Small intestine (tissue), 7 donors: ENCODE measurements around the gene MRPS25. TPM values are rescaled to one million over a fixed set of nuclear protein-coding genes. Genes with fewer than 3 reads are reported as not detected.

Experiments used
- DNase-seq, 2 donors: peaks; one replicate each; pipeline versions ENCODE4 v3.0.0 to v3.0.0-alpha.2; 2013
- FAIRE-seq: peaks from 2 replicates; lab custom pipeline; 2012; peaks lifted over from hg19 to GRCh38; lab: Jason Lieb, UNC
- H3K27ac ChIP-seq, 3 donors: one replicate each; pipeline ENCODE4 v1.5.1; 2013; ENCODE audit warnings: low read length in 2 of 3, mild to moderate bottlenecking in 2 of 3, control low read depth in 1 of 3, inconsistent platforms in 1 of 3, low read depth in 1 of 3, moderate library complexity in 1 of 3
- H3K27me3 ChIP-seq, 3 donors: one replicate each; pipeline ENCODE4 v1.6.1; 2013; ENCODE audit warnings: low read length in 3 of 3, inconsistent platforms in 1 of 3; ENCODE audit not compliant: control insufficient read depth in 3 of 3, insufficient read depth in 3 of 3
- H3K36me3 ChIP-seq, 3 donors: one replicate each; pipeline ENCODE4 v1.6.1; 2013; ENCODE audit warnings: low read length in 3 of 3, inconsistent platforms in 1 of 3, low read depth in 1 of 3, mild to moderate bottlenecking in 1 of 3, moderate library complexity in 1 of 3; ENCODE audit not compliant: control insufficient read depth in 3 of 3, insufficient read depth in 2 of 3
- H3K4me1 ChIP-seq, 3 donors: one replicate each; pipeline ENCODE4 v1.6.1; 2013; ENCODE audit warnings: low read length in 2 of 3, inconsistent platforms in 1 of 3, low read depth in 1 of 3, mild to moderate bottlenecking in 1 of 3, moderate library complexity in 1 of 3; ENCODE audit not compliant: control insufficient read depth in 3 of 3, insufficient read depth in 2 of 3
- H3K4me3 ChIP-seq, 3 donors: one replicate each; pipeline ENCODE4 v1.5.1; 2013; ENCODE audit warnings: low read length in 3 of 3, control low read depth in 1 of 3, inconsistent platforms in 1 of 3, low read depth in 1 of 3, mild to moderate bottlenecking in 1 of 3, moderate library complexity in 1 of 3
- H3K9me3 ChIP-seq, 2 donors: one replicate each; pipeline ENCODE4 v1.6.1; 2013; ENCODE audit warnings: low read depth in 1 of 2, low read length in 1 of 2; ENCODE audit not compliant: control insufficient read depth in 2 of 2, insufficient read depth in 1 of 2
- WGBS, 3 donors: extraction: QIAGEN DNeasy Blood & Tissue Kit; methylation state at CpG; one replicate each; pipeline ENCODE4 v1.1.7; 2013; 5-methylcytosine and 5-hydroxymethylcytosine counted together
- polyA plus RNA-seq, 4 donors: library from polyadenylated mRNA; stranded (reverse) in 3 of 4; unstranded in 1 of 4; fragments of 200-250 nt in 3 of 4; fragments of 120-200 nt in 1 of 4; gene quantifications; one replicate each; pipeline versions ENCODE4 v1.2.1 to v1.2.3, GENCODE V29; 2013
- donor health status: healthy with polysubstance abuse.
- donor health status: control.
- donor health status: control.
- donor health status: Bipolar disorder and iron deficiency.
- donor health status: healthy.

MRPS25 gene
- polyA plus RNA-seq, 4 donors, result 62.4 to 159 (median 81.9) TPM

GRCh38 chr3:15079091-15079490, 14.0 kb upstream of the MRPS25 start:
- H3K27me3 ChIP-seq, result no peaks in the 10 kb centered on the region
- no peak for DNase-seq
- no peak overlapping the region for H3K4me3 ChIP-seq
- no peak for FAIRE-seq
- H3K4me1 ChIP-seq, result no peaks in the 10 kb centered on the region
- H3K9me3 ChIP-seq, result no peaks in the 10 kb centered on the region
- 72 to 82% (median 77%) methylated on average over 3 of the region's 3 CpGs for WGBS, 3 donors
- no peak overlapping the region for H3K27ac ChIP-seq
- H3K36me3 ChIP-seq, result peaks cover 29 to 64% (median 36%) of the 10 kb centered on the region in 3 donors

- no peaks in the 10 kb centered on the region for H3K27me3 ChIP-seq
- DNase-seq (no peak), FAIRE-seq (no peak)
- no peaks in the 10 kb centered on the region for H3K9me3 ChIP-seq
- H3K27ac ChIP-seq, result no peak overlapping the region
- peaks cover 18 to 48% (median 37%) of the 10 kb centered on the region in 3 donors for H3K36me3 ChIP-seq
- WGBS, 3 donors, result 94 to 96% (median 95%) methylated on average over 19 of the region's 19 CpGs
- H3K4me3 ChIP-seq, result no peak overlapping the region
- H3K4me1 ChIP-seq, result no peaks in the 10 kb centered on the region
These were observed 9.4 kb upstream of the MRPS25 start for GRCh38 chr3:15074500-15074899.

GRCh38 chr3:15071699-15072098, 6.6 kb upstream of the MRPS25 start:
- peaks cover 10 to 33% (median 26%) of the 10 kb centered on the region in 3 donors for H3K36me3 ChIP-seq
- WGBS, 3 donors, result 80 to 96% (median 90%) methylated on average over 2 of the region's 2 CpGs

GRCh38 chr3:15069441-15069840, 4.3 kb upstream of the MRPS25 start:
- DNase-seq (no peak), FAIRE-seq (no peak)
- Histone ChIP-seq H3K4me3 (no peak overlapping the region), H3K4me1 (no peaks in the 10 kb centered on the region), H3K9me3 (no peaks in the 10 kb centered on the region), H3K27me3 (no peaks in the 10 kb centered on the region), H3K36me3 (peaks cover 5 to 23% (median 15%) of the 10 kb centered on the region in 3 donors), H3K27ac (no peak overlapping the region)
- 89 to 100% (median 95%) methylated on average over 1 of the region's 1 CpG for WGBS, 3 donors

More at GRCh38 chr3:15071699-15072098, 6.6 kb upstream of the MRPS25 start:
- Histone ChIP-seq H3K27me3 (no peaks in the 10 kb centered on the region), H3K4me1 (no peaks in the 10 kb centered on the region), H3K4me3 (no peak overlapping the region), H3K27ac (no peak overlapping the region), H3K9me3 (no peaks in the 10 kb centered on the region)
- no peak for FAIRE-seq
- DNase-seq, result no peak

GRCh38 chr3:15066467-15066866, 1.4 kb upstream of the MRPS25 start:
- no peaks in the 10 kb centered on the region for H3K9me3 ChIP-seq
- FAIRE-seq, result no peak
- 94 to 97% (median 96%) methylated on average over 3 of the region's 3 CpGs for WGBS, 3 donors

GRCh38 chr3:15065550-15066007, 464 bp upstream of the MRPS25 start:
- Histone ChIP-seq H3K4me1 (peaks cover 0 to 11% (median 8%) of the 10 kb centered on the region in 3 donors), H3K27ac (no peak overlapping the region), H3K4me3 (peak overlapping the region in 2 of 3 donors; percentile 78 to 87), H3K36me3 (peaks cover 0 to 6% (median 0%) of the 10 kb centered on the region in 3 donors), H3K9me3 (no peaks in the 10 kb centered on the region), H3K27me3 (no peaks in the 10 kb centered on the region)
- no peak for FAIRE-seq
- no peak for DNase-seq
- whole genome bisulfite sequencing, 3 donors, result 52 to 60% (median 57%) methylated on average over 16 of the region's 16 CpGs

More at GRCh38 chr3:15066467-15066866, 1.4 kb upstream of the MRPS25 start:
- no peak for DNase-seq
- Histone ChIP-seq H3K27ac (no peak overlapping the region), H3K27me3 (no peaks in the 10 kb centered on the region), H3K4me3 (no peak overlapping the region), H3K36me3 (peaks cover 0 to 3% (median 0%) of the 10 kb centered on the region in 3 donors), H3K4me1 (peaks cover 0 to 11% (median 8%) of the 10 kb centered on the region in 3 donors)

- Histone ChIP-seq H3K27me3 (no peaks in the 10 kb centered on the region), H3K4me3 (peak overlapping the region; percentile 71 to 87 (median 78)), H3K9me3 (no peaks in the 10 kb centered on the region), H3K27ac (peak overlapping the region; percentile 75 to 90 (median 82)), H3K4me1 (peaks cover 0 to 11% (median 8%) of the 10 kb centered on the region in 3 donors), H3K36me3 (peaks cover 0 to 11% (median 0%) of the 10 kb centered on the region in 3 donors)
- 0 to 1% (median 1%) methylated on average over 22 to 25 of the region's 25 CpGs for WGBS, 3 donors
- DNase-seq (peak; percentile 40 to 44), FAIRE-seq (no peak)
These were observed 748 bp downstream of the MRPS25 start for GRCh38 chr3:15064299-15064834.

GRCh38 chr3:15063656-15064286, 1.3 kb downstream of the MRPS25 start:
- Histone ChIP-seq H3K36me3 (peaks cover 0 to 17% (median 4%) of the 10 kb centered on the region in 3 donors), H3K9me3 (no peaks in the 10 kb centered on the region), H3K27ac (peak overlapping the region; percentile 75 to 90 (median 82)), H3K27me3 (no peaks in the 10 kb centered on the region), H3K4me1 (peaks cover 0 to 11% (median 8%) of the 10 kb centered on the region in 3 donors), H3K4me3 (peak overlapping the region; percentile 71 to 87 (median 78))
- 17 to 69% (median 43%) methylated on average over 13 of the region's 13 CpGs for WGBS, 3 donors
- DNase-seq (peak; percentile 26 to 47), FAIRE-seq (no peak)
